HG03095 (cell line): Measurements from ENCODE around the gene RPTOR.

ENCODE experiments used
- ATAC-seq: cut with Tn5 transposase; IDR thresholded peaks from one replicate; pipeline ENCODE4 v1.9.1; 2021; ENCODE audit warnings: moderate library complexity; ENCODE audit not compliant: unreplicated experiment

Gene RPTOR

DNA sequence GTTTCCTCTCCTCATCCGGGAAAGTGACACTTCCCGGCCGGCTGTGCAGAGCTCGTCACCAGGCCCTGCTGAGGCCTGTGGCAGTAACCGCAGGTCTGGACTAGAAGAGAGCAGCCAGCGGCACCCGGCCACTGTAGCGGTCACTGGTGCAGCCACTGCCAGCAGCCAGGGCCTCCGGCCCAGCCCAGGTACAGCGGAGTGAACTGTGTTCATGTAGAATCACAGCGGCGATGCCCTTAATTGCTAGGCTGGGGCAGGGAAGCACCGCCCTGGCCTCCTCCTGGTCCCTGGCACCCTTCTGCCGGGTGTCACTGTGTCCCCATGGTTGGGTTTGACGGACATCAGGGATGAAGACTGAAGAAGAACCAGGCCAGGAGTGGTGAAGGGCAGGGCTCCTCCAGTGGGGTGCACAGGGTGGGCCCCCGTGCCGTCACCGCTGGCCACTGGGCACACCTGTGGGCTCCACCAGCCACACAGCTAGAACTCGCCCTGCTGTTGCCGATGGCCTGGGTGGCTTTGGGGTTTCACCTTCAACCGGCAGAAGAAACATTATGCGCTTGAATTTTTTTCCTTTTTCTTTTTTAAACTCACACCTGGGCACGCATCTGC lies 281.8 kb downstream of the RPTOR start:
- no peak for ATAC-seq

GRCh38 chr17:80826955-80827645 lies 282.5 kb downstream of the RPTOR start:
- ATAC-seq, result no peak

GRCh38 chr17:80827646-80828643 lies 283.3 kb downstream of the RPTOR start:
- ATAC-seq, result no peak

DNA sequence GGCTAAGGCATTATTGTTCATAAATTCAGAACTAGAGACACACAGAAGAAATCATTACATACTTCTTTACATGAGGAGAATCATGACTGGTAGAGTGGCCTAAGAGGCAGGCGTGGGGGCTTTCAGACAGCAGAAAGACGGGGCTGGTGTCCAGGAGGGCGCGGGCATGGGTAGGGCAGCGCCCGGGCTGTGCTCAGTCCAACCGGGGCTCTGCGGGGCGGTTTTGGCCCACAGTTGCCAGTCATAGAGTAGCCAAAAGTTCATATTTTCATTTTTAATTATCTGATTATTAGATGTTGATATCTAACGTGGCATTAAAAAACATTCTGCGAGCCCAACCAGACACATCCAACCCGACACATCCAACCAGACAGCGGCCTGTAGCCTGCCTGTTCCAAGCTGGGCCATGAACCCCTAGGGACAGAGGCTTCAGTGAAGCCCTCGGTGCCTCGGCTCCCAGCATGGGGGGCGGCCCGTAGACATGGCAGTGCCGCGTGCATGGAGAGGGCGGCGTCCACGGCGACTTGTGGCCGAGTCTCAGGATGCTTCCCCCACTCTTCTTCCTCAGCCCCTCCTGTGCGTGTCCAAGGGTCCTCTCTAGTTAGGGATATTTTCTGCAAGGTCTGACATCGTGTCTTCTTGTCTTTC lies 284.7 kb downstream of the RPTOR start:
- no peak for ATAC-seq

- ATAC-seq, result no peak
These were observed 285.6 kb downstream of the RPTOR start for GRCh38 chr17:80830020-80830780.

DNA sequence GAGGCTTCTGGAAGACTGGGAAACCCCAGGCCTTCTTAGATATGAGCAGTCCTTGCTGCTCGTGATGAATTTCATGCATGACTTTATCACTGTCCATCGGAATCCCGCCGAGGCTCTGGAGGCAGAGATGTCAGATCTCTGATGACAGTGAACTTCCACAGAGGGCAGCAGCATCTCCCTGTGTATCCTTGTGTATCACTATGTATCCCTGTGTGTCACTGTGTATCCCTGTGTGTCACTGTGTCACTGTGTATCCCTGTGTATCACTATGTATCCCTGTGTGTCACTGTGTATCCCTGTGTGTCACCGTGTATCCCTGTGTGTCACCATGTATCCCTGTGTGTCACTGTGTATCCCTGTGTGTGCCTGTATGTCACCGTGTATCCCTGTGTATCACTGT lies 286.9 kb downstream of the RPTOR start:
- ATAC-seq, result no peak

DNA sequence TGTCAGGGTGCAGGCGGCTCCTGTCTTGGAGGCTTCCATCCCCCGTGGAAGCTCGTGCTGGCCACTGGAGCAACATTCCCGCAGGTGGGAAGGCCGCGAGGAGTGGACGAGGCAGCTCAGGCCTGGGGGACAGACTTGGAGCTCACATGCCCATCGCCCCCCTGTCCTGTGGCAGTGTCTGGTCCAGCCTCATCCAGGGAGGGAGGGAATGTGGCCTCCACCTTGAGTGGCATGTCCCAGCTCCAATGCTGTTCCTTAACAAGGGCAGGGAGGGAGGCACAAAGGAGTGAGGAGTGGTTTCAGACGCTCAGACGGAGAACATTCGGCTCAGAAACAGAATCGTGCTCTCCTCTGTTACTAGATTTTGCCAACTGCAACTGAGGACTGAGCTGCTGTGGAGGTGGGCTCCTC lies 287.6 kb downstream of the RPTOR start:
- no peak for ATAC-seq

DNA sequence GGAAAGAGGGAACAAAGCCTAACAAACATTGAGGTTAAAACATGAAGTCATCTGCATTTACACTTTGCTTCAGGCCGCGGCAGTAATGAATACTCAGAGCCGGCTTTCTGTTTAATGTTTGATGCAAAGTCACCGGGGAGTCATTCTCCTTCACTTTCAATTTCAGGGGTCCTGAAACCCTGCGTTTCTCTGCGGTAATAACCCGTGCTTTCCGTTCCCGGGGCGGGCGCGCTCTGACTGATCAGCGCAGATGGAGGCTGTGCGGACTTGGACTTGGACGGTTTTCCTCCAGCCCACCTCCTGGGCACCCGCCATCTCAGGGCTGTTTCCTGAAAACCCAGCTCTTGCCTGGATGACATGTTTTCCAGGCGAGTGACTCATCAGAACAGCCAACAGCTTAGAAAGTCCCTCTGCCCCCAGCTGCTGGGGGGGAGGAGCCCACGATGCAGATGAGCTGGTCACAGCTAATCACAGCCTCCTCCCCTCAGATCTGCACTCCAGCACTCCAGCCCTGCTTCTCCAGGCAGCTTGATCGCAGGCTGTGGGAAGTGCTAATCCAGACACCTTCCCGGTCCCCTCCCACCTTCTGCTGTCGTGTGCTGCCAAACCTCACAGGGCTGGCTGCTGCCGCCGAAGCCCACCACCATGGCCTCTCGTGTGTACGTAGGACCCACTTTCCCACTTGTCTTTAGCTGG lies 288.4 kb downstream of the RPTOR start:
- peak; percentile 73 for ATAC-seq

DNA sequence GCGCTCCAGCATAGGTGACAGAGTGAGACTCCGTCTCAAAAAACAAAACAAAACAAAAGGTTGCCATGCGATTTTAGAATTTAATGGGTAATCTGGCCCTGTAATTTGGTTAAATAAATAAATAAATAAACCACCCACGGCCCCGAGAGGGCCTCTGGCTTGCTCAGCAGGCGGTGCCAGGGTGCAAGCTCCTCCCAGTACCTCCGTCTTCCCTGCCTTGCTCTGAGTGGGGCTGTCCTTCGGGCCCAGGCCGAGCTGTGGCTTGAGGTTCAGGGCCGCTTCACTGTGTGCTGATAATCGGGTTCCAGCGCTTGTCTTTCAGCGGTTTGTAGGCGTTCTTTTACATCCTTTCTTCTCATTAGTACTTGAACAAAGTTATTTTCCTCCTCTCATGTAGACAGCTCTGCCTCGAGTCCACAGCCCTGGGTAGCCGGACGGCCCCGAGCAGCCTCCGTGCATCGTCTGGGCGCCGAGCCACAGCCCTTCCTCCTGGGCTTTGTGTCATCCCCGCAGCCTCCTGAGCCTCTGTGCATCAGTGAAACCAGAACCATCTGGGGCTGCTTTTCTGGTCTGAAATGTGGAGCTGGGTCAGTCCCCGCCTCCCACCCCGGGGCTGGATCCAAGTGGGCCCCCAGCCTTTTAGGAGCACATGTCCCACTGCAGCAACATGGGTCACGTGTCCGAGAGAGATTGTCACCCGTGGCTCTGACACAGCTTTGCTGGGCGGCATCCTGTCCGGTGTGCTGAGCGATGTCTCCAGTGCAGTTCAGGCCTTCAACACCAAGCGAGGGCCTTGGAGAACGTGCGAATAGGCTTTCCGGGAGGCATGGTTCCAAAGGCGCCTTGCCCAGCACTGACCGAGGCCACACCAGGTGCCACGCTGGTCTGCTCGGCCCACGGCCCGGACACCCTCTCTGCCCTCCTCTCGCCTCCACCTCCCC lies 289.6 kb downstream of the RPTOR start:
- ATAC-seq, result no peak

GRCh38 chr17:80834893-80835275 lies 290.2 kb downstream of the RPTOR start:
- no peak for ATAC-seq

DNA sequence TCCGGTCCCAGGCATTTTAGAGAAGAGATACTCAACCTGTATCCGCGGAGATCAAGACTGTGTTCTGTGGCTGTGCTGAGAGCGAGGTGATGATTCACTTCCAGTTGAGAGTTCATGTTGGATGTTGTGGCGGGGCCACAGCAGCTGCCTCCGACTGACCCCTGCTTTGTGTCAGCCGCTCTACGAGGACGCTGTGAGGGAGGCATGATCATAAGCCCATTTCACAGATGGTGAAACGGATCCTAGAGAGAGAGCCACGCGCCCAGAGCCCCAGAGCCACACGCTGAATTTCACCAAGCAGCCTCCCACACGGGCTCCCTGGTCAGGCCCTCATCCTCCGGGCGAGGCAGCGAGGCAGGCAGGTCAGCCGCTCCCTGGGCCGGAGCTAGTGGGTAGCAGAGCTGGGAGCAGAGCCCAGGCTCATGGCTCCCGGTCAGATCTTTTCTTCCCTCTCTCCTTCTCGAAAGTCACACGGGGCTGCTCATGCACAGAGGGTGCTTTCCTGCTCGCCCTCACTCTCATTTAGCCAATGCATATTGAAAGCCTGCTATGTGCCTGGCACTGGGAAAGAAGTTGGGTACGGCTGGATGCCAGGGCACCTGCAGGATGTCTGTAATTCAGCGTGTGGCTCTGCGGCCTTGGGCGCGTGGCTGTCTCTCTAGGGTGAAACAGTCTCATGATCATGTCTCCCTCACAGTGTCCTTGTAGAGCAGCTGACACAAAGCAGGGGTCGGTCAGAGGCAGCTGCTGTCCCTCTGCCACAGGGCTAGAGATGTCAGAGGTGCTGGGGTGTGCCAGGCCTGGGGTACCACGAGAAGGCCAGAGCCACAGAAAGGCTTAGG lies 291.4 kb downstream of the RPTOR start:
- ATAC-seq, result no peak

GRCh38 chr17:80836658-80836965 lies 292.0 kb downstream of the RPTOR start:
- no peak for ATAC-seq

DNA sequence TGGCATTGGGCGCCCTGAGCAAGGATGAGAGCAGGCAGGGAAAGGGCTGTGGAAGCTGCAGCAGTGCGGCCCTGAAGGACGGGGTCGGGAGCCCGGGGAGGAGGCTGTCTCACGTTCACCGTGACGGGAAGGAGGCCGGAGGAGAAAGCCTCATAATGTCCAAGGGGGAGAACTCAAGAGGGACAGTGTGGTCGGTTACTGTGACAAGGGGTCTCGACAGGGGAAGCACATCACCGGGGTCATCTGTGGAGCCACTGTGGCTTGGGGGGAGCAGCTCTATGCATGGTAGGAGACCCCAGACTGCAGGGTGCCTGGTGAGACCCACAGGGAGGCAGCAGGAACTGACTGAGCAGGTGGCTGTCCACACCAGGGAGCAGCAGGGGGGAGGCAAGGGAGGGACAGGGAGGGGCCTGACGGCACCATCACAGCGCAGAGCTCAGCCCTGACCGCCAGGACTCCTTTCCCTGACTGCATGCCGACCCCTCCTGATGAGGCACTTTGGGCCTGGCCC lies 292.4 kb downstream of the RPTOR start:
- no peak for ATAC-seq

DNA sequence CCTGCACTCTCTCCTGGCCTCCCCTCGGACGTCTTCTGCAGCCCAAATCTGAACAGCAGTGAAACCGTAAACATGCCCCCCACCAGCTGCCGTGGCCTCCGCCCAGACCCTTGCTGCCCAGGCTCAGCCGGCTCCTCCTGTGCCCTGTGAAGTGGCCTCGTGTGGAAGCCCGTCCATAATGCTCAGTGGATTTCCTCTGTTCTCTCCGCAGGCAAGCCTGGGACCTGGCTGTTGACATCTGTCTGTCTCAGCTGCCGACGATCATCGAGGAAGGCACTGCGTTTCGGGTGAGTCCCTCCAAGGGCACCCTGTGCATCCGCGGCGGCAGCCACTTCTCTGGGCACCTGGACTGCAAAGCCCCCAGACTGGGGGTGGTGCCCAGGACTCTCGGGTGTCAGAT lies 293.1 kb downstream of the RPTOR start:
- ATAC-seq, result no peak

DNA sequence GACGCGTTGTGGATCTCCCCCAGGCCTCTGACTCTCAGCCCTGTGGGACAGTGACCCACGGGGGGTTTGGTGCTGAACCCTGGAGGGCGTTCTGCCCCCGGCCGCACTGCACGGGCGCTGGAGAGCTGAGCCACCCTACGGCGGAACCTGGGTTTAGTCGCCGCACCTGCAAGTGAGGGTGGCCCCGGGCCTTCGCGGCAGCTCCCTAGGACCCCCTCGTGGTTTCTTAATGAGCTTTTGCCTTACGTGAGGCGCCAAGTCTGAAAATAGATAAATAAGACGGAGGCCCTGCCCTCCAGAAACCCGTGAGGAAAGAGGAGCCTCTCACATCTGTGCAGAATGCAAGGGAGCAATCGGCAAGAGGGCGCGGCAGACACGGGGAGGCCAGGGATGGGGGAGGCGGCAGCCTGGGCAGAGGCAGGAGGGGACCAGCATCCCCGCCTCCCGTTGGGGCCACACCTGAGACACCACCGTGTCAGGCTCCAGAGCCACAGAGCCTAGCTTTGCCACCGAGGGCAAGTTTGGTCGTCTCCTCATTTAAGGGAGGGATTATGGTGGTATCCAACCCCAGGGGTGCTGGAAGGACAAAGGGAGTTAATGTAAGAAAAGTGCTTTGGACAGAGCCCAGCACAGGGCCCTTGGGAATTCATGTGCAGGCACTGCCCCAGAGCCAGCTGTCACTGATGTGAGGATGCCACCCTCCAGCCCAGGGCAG lies 293.8 kb downstream of the RPTOR start:
- ATAC-seq, result no peak

DNA sequence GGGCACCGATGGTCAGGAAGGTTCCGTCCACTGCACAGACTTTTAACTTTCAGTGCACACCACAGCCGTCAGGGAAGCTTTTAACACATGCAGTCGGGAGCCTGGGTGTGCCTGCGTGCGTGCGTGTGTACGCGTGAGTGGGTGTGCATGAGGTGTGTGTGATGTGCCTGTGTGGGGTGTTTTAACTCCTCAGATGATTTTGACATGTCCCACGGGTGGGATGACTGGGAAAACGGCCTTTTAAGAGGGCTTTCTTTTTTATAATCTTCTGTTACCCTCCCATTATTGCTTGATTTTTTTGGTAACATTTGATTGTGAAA lies 294.3 kb downstream of the RPTOR start:
- no peak for ATAC-seq

DNA sequence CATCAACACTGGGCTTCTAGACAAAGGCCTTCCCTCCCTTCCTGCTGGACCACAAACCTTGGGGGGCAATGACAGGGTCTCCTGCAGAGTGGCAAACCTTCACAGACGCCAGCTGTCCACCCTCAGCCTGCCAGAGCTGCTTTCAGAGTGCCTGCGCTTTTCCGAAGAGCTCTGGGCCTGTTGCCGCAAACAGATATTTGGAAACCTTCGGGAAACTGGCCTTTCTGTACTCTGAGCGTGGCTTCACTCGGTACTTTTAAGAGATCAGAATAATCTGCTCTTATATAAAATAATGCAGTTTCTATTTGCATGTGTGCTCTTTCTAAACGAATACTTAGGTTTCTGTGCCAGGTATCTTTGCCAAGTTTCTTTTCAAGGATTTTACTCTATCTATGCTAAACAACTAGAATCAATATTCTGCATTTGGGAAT lies 294.9 kb downstream of the RPTOR start:
- no peak for ATAC-seq
